GM12878 (cell line): ENCODE data around the gene ENTPD5. TPM values are rescaled to one million over a fixed set of nuclear protein-coding genes. Genes with fewer than 3 reads are reported as not detected.

ENCODE experiments used
- ATAC-seq: fragments of 200-7000 bp; cut with Tn5 transposase; 3 replicates; pipeline ENCODE4 v1.9.1; 2020; ENCODE audit warnings: mild to moderate bottlenecking, moderate library complexity
- BruUV-seq: library from RNA; stranded (reverse); fragments of 400-500 nt; replicated peaks from 2 replicates; lab custom pipeline; 2021; lab: Mats Ljungman, UMichigan
- CTCF ChIA-PET: fragments of 300-600 bp; sonication (Branson Sonifier 250); formaldehyde crosslinking; extraction: SDS; loops from one replicate; lab custom pipeline; 2021; ENCODE audit warnings: inconsistent platforms; lab: Yijun Ruan, JAX
- POLR2A ChIA-PET: fragments of 350-600 bp; formaldehyde crosslinking; extraction: SDS; loops from one replicate; lab custom pipeline; 2021; ENCODE audit warnings: inconsistent platforms; lab: Charles Lee
- RAD21 ChIA-PET: fragments of 300-600 bp; sonication (Branson Sonifier 250); formaldehyde crosslinking; loops from one replicate; lab custom pipeline; 2023; ENCODE audit warnings: antibody characterized with exemption; ENCODE audit not compliant: unreplicated experiment; lab: Charles Lee
- SMC1A ChIA-PET: fragments of 300-600 bp; sonication (Branson Sonifier 250); formaldehyde crosslinking; loops from one replicate; lab custom pipeline; 2023; ENCODE audit not compliant: unreplicated experiment, uncharacterized antibody; lab: Charles Lee
- DNase-seq: peaks from one replicate; pipeline ENCODE4 v3.0.0-alpha.2; 2011; ENCODE audit warnings: low read depth, low spot score
- FAIRE-seq: peaks from 3 replicates; lab custom pipeline; 2011; peaks lifted over from hg19 to GRCh38; lab: Jason Lieb, UNC
- H2AFZ ChIP-seq: 2 replicates; pipeline ENCODE4 v1.6.0; 2011; ENCODE audit warnings: low read depth, low read length, control low read depth; ENCODE audit not compliant: control insufficient read depth
- H3K27ac ChIP-seq: 2 replicates; pipeline ENCODE4 v1.5.1; 2011; ENCODE audit warnings: control low read depth; ENCODE audit not compliant: control insufficient read depth, insufficient read depth
- H3K27me3 ChIP-seq, 2 experiments: replicated peaks in 1 of 2; 2 replicates each; pipeline versions ENCODE4 v1.6.0 to v1.6.1; 2011; ENCODE audit warnings: low read length in 1 of 2; ENCODE audit not compliant: control insufficient read depth in 2 of 2, insufficient read depth in 2 of 2
- H3K36me3 ChIP-seq, 2 experiments: 2 replicates each; pipeline ENCODE4 v1.5.1; 2011; ENCODE audit warnings: low read length in 1 of 2; ENCODE audit not compliant: control insufficient read depth in 2 of 2, insufficient read depth in 2 of 2
- H3K4me1 ChIP-seq: 2 replicates; pipeline ENCODE4 v1.6.1; 2011; ENCODE audit warnings: mild to moderate bottlenecking, low read length, moderate library complexity, mixed read lengths; ENCODE audit not compliant: control insufficient read depth, insufficient read depth
- H3K4me2 ChIP-seq: 2 replicates; pipeline ENCODE4 v1.6.0; 2011; ENCODE audit warnings: control low read depth; ENCODE audit not compliant: control insufficient read depth, insufficient read depth
- H3K4me3 ChIP-seq: fragments of 200-600 bp; sonication (generic); 2 replicates; pipeline ENCODE4 v1.5.1; 2016
- H3K79me2 ChIP-seq: 2 replicates; pipeline ENCODE4 v1.6.0; 2011; ENCODE audit warnings: low read length; ENCODE audit not compliant: control insufficient read depth, insufficient read depth
- H3K9ac ChIP-seq: 2 replicates; pipeline ENCODE4 v1.8.0; 2011; ENCODE audit warnings: low read length, control low read depth, mixed read lengths; ENCODE audit not compliant: control insufficient read depth, insufficient read depth
- H3K9me3 ChIP-seq: replicated peaks from 3 replicates; pipeline ENCODE4 v1.5.1; 2011; ENCODE audit warnings: mild to moderate bottlenecking, low read length; ENCODE audit not compliant: control insufficient read depth, insufficient read depth
- H4K20me1 ChIP-seq: 2 replicates; pipeline ENCODE4 v1.6.0; 2011; ENCODE audit not compliant: control insufficient read depth, insufficient read depth
- ASH2L ChIP-seq: fragments of 300-600, 200-600 bp; sonication (generic); IDR thresholded peaks from 2 replicates; pipeline ENCODE4 v1.6.1; 2017; ENCODE audit warnings: low read depth, mild to moderate bottlenecking, borderline replicate concordance
- EGR1 ChIP-seq, 2 experiments: IDR thresholded peaks; 1 replicate in 1 of 2; 2 replicates in 1 of 2; pipeline ENCODE4 v1.6.1; 2011 to 2012; ENCODE audit warnings: low read depth in 2 of 2, low read length in 2 of 2, borderline replicate concordance in 1 of 2, mild to moderate bottlenecking in 1 of 2, moderate library complexity in 1 of 2
- ETV6 ChIP-seq, 2 experiments: fragments of 450-650 bp in 1 of 2; IDR thresholded peaks in 1 of 2; conservative IDR thresholded peaks in 1 of 2; 2 replicates each; pipeline ENCODE4 v1.6.1; 2014; ENCODE audit warnings: antibody characterized with exemption in 1 of 2, borderline replicate concordance in 1 of 2, low read depth in 1 of 2, mild to moderate bottlenecking in 1 of 2, moderate library complexity in 1 of 2
- HCFC1 ChIP-seq: fragments of 150-350 bp; IDR thresholded peaks from 2 replicates; pipeline ENCODE4 v1.6.1; 2014; ENCODE audit warnings: low read length
- NR2C1 ChIP-seq: fragments of 450-650 bp; IDR thresholded peaks from 2 replicates; pipeline ENCODE4 v1.6.1; 2017; ENCODE audit warnings: antibody characterized with exemption, mild to moderate bottlenecking, moderate library complexity
- STAT3 ChIP-seq: IDR thresholded peaks from 2 replicates; pipeline ENCODE4 v1.6.1; 2011; ENCODE audit warnings: low read depth, low read length, improper control_type of control experiment
- ZNF622 ChIP-seq: fragments of 450-650 bp; IDR thresholded peaks from 2 replicates; pipeline ENCODE4 v1.6.1; 2017; ENCODE audit warnings: mild to moderate bottlenecking, inconsistent platforms
- WGBS: methylation state at CpG from one replicate; pipeline ENCODE4 v1.1.6; 2016; ENCODE audit warnings: low lambda C conversion rate; ENCODE audit not compliant: insufficient replicate concordance, insufficient coverage; ENCODE audit errors: missing lambda C conversion rate; 5-methylcytosine and 5-hydroxymethylcytosine counted together
- in situ Hi-C: fragments of 300-500 bp; cut with MboI; formaldehyde crosslinking; loops from 9 replicates; pipeline ENCODE4 v1.14.3; 2018; ENCODE audit warnings: mixed read lengths
- intact Hi-C: fragments of 100-400 bp; cut with micrococcal nuclease; formaldehyde crosslinking; loops from one replicate; pipeline ENCODE4 v1.14.2; 2022; ENCODE audit not compliant: unreplicated experiment
- polyA plus RNA-seq, 11 experiments: library from polyadenylated mRNA; depleted of rRNA in 4 of 11; unstranded in 6 of 11; stranded (reverse) in 5 of 11; fragments of >200 nt; fragmentation: Nextera tagmentation in 4 of 11; fragmentation: Illumina TruSeq in 1 of 11; extraction: Ambion mirVana in 4 of 11; extraction: Trizol in 1 of 11; gene quantifications; 1 replicate in 1 of 11; 2 replicates in 10 of 11; pipeline versions ENCODE4 v1.2.1 to v1.2.3, GENCODE V29; 2011 to 2016; ENCODE audit warnings: inconsistent platforms in 2 of 11, missing spikeins in 2 of 11, low read depth in 1 of 11
- total RNA-seq, 4 experiments: library from RNA; depleted of rRNA in 3 of 4; stranded (reverse); fragments of >200 nt in 3 of 4; fragmentation: Illumina TruSeq in 1 of 4; extraction: Trizol in 1 of 4; gene quantifications; 2 replicates each; pipeline versions ENCODE4 v1.2.1 to v1.2.3, GENCODE V29; 2013 to 2021
- TF ChIP-seq, protein P1 (sequence below): IDR thresholded peaks from 2 replicates; pipeline ENCODE4 v1.6.1; 2011; ENCODE audit warnings: low read depth, mild to moderate bottlenecking, low read length, moderate library complexity, borderline replicate concordance; ENCODE audit errors: extremely low read depth

Gene ENTPD5
- total and polyA plus RNA-seq, 10 of the 15 experiments (the other 5 are each of a cell fraction or from before 2014, with no cell fraction given), result 2.4 to 9.9 (median 7.6) TPM

DNA sequence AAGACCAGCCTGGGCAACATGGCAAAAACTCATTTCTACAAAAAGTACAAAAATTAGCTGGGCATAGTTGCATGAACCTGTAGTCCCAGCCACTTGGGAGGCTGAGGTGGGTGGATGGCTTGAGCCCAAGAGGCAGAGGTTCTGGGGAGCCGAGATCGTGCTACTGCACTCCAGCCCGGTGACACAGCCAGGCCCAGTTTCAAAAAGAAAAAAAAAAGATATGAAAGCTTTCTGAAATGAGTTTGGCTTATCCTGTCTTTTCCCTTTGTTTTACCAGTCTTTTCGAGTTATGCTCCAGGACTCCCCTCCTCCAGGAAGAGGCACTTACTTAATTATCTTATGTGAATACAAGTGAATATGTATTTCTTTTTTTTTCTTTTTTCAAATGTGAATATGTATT is 3.3 kb upstream of the ENTPD5 start:
- no peak for DNase-seq
- Histone ChIP-seq H4K20me1 (no peaks in the 10 kb centered on the region), H3K27me3 (no peaks in the 10 kb centered on the region)
- TF ChIP-seq ETV6 (conservative IDR thresholded peaks at IDR 0.05 in 1 of 2, IDR thresholded peaks at IDR 0.05 in 1 of 2; ENCODE audit: borderline replicate concordance in 1 of 2, low read depth in 1 of 2), result no peak
- TF ChIP-seq, protein P1, sequence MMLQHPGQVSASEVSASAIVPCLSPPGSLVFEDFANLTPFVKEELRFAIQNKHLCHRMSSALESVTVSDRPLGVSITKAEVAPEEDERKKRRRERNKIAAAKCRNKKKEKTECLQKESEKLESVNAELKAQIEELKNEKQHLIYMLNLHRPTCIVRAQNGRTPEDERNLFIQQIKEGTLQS, result no peak
- no peak for TF ChIP-seq HCFC1
- no peak for TF ChIP-seq ASH2L
- no peak for TF ChIP-seq EGR1 (IDR thresholded peaks at IDR 0.05; ENCODE audit: borderline replicate concordance in 1 of 2, low read depth in 2 of 2, low read length in 2 of 2)
- no peak for TF ChIP-seq STAT3
- no peak for TF ChIP-seq NR2C1
- no peak for TF ChIP-seq ZNF622
- TF ChIP-seq, all 136 proteins: peak for 0
- H3K36me3 ChIP-seq, result no peaks in the 10 kb centered on the region
- no peaks in the 10 kb centered on the region for H3K9me3 ChIP-seq
- ATAC-seq (no peak), FAIRE-seq (no peak)
- H3K4me1 ChIP-seq, result no peaks in the 10 kb centered on the region
- H3K9ac ChIP-seq, result no peak overlapping the region
- ChIA-PET CTCF (interaction anchor here (0.7 kb wide), 1 partner anchor 1244 kb away, joined by 3 read pairs; no protein-coding TSS in a partner anchor), SMC1A (no interaction called here), POLR2A (no interaction called here), RAD21 (no interaction called here)
- no peak overlapping the region for H3K4me2 ChIP-seq
- in situ Hi-C loops, result no loop called here
- H3K79me2 ChIP-seq, result no peaks in the 10 kb centered on the region; the same call in 1 of the 2 replicates
- intact Hi-C loops, result no loop called here
- H3K4me3 ChIP-seq, result no peak overlapping the region
- WGBS, result 84% methylated on average over 4 of the region's 4 CpGs
- no peak overlapping the region for H2AFZ ChIP-seq
- no peak overlapping the region for H3K27ac ChIP-seq
- no TSS peak for BruUV-seq
